Measurements from ENCODE around the gene PAWR. TPM values are rescaled to one million over a fixed set of nuclear protein-coding genes. Genes with fewer than 3 reads are reported as not detected.
A peak's percentile ranks its signal among the peaks of the same experiment; 100 is the strongest.

PAWR gene
- total and polyA plus RNA-seq, 2 experiments from 2014 or later, result 149 to 180 TPM

- no peak for TF ChIP-seq JUNB (IDR thresholded peaks at IDR 0.05; ENCODE audit: unreplicated experiment)
- TF ChIP-seq STAT1 (IDR thresholded peaks at IDR 0.05; ENCODE audit: unreplicated experiment), result no peak
- TF ChIP-seq ETS1 (IDR thresholded peaks at IDR 0.05), result no peak
- no peak for TF ChIP-seq ZNF331 (CRISPR knock-in tag; IDR thresholded peaks at IDR 0.05; ENCODE audit: low read depth)
- TF ChIP-seq EZH2phosphoT487 (IDR thresholded peaks at IDR 0.05; ENCODE audit: unreplicated experiment), result no peak
- TF ChIP-seq CTCF (conservative IDR thresholded peaks at IDR 0.05; ENCODE audit: low read depth in 2 of 2), result no peak
- TF ChIP-seq NANOG (IDR thresholded peaks at IDR 0.05; ENCODE audit: borderline replicate concordance), result no peak
- TF ChIP-seq EZH2 (IDR thresholded peaks at IDR 0.05; ENCODE audit: low read depth, unreplicated experiment), result no peak
These were observed 131.2 kb downstream of the PAWR start (continued) for GRCh38 chr12:79559591-79559990.

GRCh38 chr12:79558924-79559469 is 131.8 kb downstream of the PAWR start:
- Histone ChIP-seq H3K27ac (ENCODE audit: low read depth) (peak overlapping the region; percentile 80), H3K4me2 (peak overlapping the region; percentile 26), H3F3A (replicated peaks; ENCODE audit: low read depth) (peaks cover 4% of the 10 kb centered on the region; the same call in 1 of the 2 replicates), H2AFZ (no peak overlapping the region), H4K20me1 (replicated peaks; ENCODE audit: insufficient read depth) (no peaks in the 10 kb centered on the region), H3K4me1 (ENCODE audit: insufficient read depth) (peaks cover 35% of the 10 kb centered on the region), H3K4me3 (no peak overlapping the region), H3K79me2 (replicated peaks; ENCODE audit: insufficient read depth) (0 out of 2 replicates have a peak, but pooled peaks cover 4% of the 10 kb centered on the region), H3K36me3 (ENCODE audit: insufficient read depth) (peaks cover 37% of the 10 kb centered on the region), H3K27me3 (ENCODE audit: insufficient read depth) (no peaks in the 10 kb centered on the region), H3K9me2 (ENCODE audit: insufficient read depth) (no peaks in the 10 kb centered on the region)
- H3K9me3 Mint-ChIP-seq, result peaks cover 53% of the 10 kb centered on the region
- no peak overlapping the region for H3K4me3 Mint-ChIP-seq
- ATAC-seq (no peak), DNase-seq (ENCODE audit: low spot score) (no peak)
- peaks cover 30% of the 10 kb centered on the region for H3K4me1 Mint-ChIP-seq
- H3K27me3 Mint-ChIP-seq (ENCODE audit: insufficient read depth, low read depth, poor library complexity), result peaks cover 8% of the 10 kb centered on the region
- no peak overlapping the region for H3K27ac Mint-ChIP-seq
- peaks cover 79% of the 10 kb centered on the region for H3K36me3 Mint-ChIP-seq (ENCODE audit: low read depth)
- TF ChIP-seq POLR2AphosphoS5 (IDR thresholded peaks at IDR 0.05; ENCODE audit: low read depth) (no peak), EZH2 (IDR thresholded peaks at IDR 0.05; ENCODE audit: low read depth, unreplicated experiment) (no peak), ZNF331 (CRISPR knock-in tag; IDR thresholded peaks at IDR 0.05; ENCODE audit: low read depth) (no peak), NANOG (IDR thresholded peaks at IDR 0.05; ENCODE audit: borderline replicate concordance) (no peak), ZNF462 (CRISPR knock-in tag; IDR thresholded peaks at IDR 0.05) (no peak), STAT1 (IDR thresholded peaks at IDR 0.05; ENCODE audit: unreplicated experiment) (no peak), ZNF114 (CRISPR knock-in tag; IDR thresholded peaks at IDR 0.05) (no peak), CREB1 (CRISPR knock-in tag; IDR thresholded peaks at IDR 0.05; ENCODE audit: low read depth) (no peak)
